ENCODE data around the gene PNPLA6. TPM values are rescaled to one million over a fixed set of nuclear protein-coding genes. Genes with fewer than 3 reads are reported as not detected.
A peak's percentile ranks its signal among the peaks of the same experiment; 100 is the strongest.

PNPLA6 gene
- total RNA-seq, 1 experiment from 2014 or later = 121 TPM

- CTCF ChIA-PET = no interaction called here
- no peaks in the 10 kb centered on the region for H4K20me1 ChIP-seq (ENCODE audit: insufficient read depth)
Measured at GRCh38 chr19:7515110-7515644, 20.3 kb upstream of the PNPLA6 start.

GRCh38 chr19:7515645-7516151 is 19.8 kb upstream of the PNPLA6 start, which contains the start of gene ZNF358:
Gene ZNF358 (plus strand): TSS chr19:7516103. CDS start chr19:7519243, 3,140 bp downstream.
- Histone ChIP-seq H3K9me2 (ENCODE audit: insufficient read depth) (no peaks in the 10 kb centered on the region), H3K9me3 (ENCODE audit: insufficient read depth, low read depth) (no peaks in the 10 kb centered on the region), H3K79me2 (ENCODE audit: low read depth) (peaks cover 9% of the 10 kb centered on the region; the same call in 1 of the 2 replicates), H3F3A (ENCODE audit: insufficient read depth, low read depth) (peaks cover 30% of the 10 kb centered on the region), H3K27ac (no peak within 1 kb of the TSS), H3K4me2 (peak within 1 kb of the TSS; percentile 100), H2AFZ (peak within 1 kb of the TSS; percentile 81), H3K36me3 (ENCODE audit: low read depth) (no peaks in the 10 kb centered on the region), H3K4me3 (peak within 1 kb of the TSS; percentile 72), H3K4me1 (replicated peaks; ENCODE audit: insufficient read depth) (peaks cover 19% of the 10 kb centered on the region), H3K27me3 (ENCODE audit: insufficient read depth, low read depth) (no peaks in the 10 kb centered on the region), H4K20me1 (ENCODE audit: insufficient read depth) (no peaks in the 10 kb centered on the region)
- intact Hi-C loops (cut with micrococcal nuclease; ENCODE audit: unreplicated experiment) = no loop called here
- CTCF ChIA-PET = no interaction called here
- TF ChIP-seq EZH2 (IDR thresholded peaks at IDR 0.05; ENCODE audit: low read depth) (no peak), CTCF (conservative IDR thresholded peaks at IDR 0.05) (no peak)
- POLR2A ChIA-PET (ENCODE audit: unreplicated experiment) = interaction anchor here (0.6 to 0.7 kb wide), 2 partner anchors 55 to 286 kb away, joined by 3 to 5 read pairs; no protein-coding TSS in a partner anchor
- DNase-seq = peak in 1 of 2 experiments; percentile 77
- no TSS peak for BruUV-seq (replicated peaks)

More at GRCh38 chr19:7515110-7515644, 20.3 kb upstream of the PNPLA6 start:
- H3K9me2 ChIP-seq (ENCODE audit: insufficient read depth) = no peaks in the 10 kb centered on the region
- no peak for DNase-seq
- H3K79me2 ChIP-seq (ENCODE audit: low read depth) = peaks cover 9% of the 10 kb centered on the region; the same call in 1 of the 2 replicates
- H3K27ac ChIP-seq = no peak overlapping the region
- no peaks in the 10 kb centered on the region for H3K9me3 ChIP-seq (ENCODE audit: insufficient read depth, low read depth)
- no peak for TF ChIP-seq CTCF (conservative IDR thresholded peaks at IDR 0.05)
- no peak for TF ChIP-seq EZH2 (IDR thresholded peaks at IDR 0.05; ENCODE audit: low read depth)
- peaks cover 19% of the 10 kb centered on the region for H3K4me1 ChIP-seq (replicated peaks; ENCODE audit: insufficient read depth)
- peaks cover 29% of the 10 kb centered on the region for H3F3A ChIP-seq (ENCODE audit: insufficient read depth, low read depth)
- H3K4me2 ChIP-seq = peak overlapping the region; percentile 72
- H3K4me3 ChIP-seq = peak overlapping the region; percentile 47; the same call in 1 of the 2 replicates
- H3K36me3 ChIP-seq (ENCODE audit: low read depth) = no peaks in the 10 kb centered on the region
- H2AFZ ChIP-seq = peak overlapping the region; percentile 81
- H3K27me3 ChIP-seq (ENCODE audit: insufficient read depth, low read depth) = no peaks in the 10 kb centered on the region
- no TSS peak for BruUV-seq (replicated peaks)
- POLR2A ChIA-PET (ENCODE audit: unreplicated experiment) = interaction anchor here (0.6 kb wide), 1 partner anchor 55 kb away, joined by 5 read pairs; no protein-coding TSS in a partner anchor
- intact Hi-C loops (cut with micrococcal nuclease; ENCODE audit: unreplicated experiment) = no loop called here

GRCh38 chr19:7516333-7516732 is 19.2 kb upstream of the PNPLA6 start:
- CTCF ChIA-PET = interaction anchor here (0.5 kb wide), 1 partner anchor 14 kb away, joined by 3 read pairs; no protein-coding TSS in a partner anchor
- no peaks in the 10 kb centered on the region for H3K36me3 ChIP-seq (ENCODE audit: low read depth)
- peaks cover 9% of the 10 kb centered on the region; the same call in 1 of the 2 replicates for H3K79me2 ChIP-seq (ENCODE audit: low read depth)
- peak overlapping the region; percentile 72 for H3K4me3 ChIP-seq
- no peaks in the 10 kb centered on the region for H4K20me1 ChIP-seq (ENCODE audit: insufficient read depth)
- POLR2A ChIA-PET (ENCODE audit: unreplicated experiment) = interaction anchor here (0.7 kb wide), 1 partner anchor 285 kb away, joined by 3 read pairs; no protein-coding TSS in a partner anchor
- intact Hi-C loops (cut with micrococcal nuclease; ENCODE audit: unreplicated experiment) = no loop called here
- H3K27ac ChIP-seq = no peak overlapping the region
- H3K4me1 ChIP-seq (replicated peaks; ENCODE audit: insufficient read depth) = peaks cover 19% of the 10 kb centered on the region
- H3F3A ChIP-seq (ENCODE audit: insufficient read depth, low read depth) = peaks cover 37% of the 10 kb centered on the region
- no peak for TF ChIP-seq CTCF (conservative IDR thresholded peaks at IDR 0.05)
- no peak for TF ChIP-seq EZH2 (IDR thresholded peaks at IDR 0.05; ENCODE audit: low read depth)
- BruUV-seq (replicated peaks) = no TSS peak
- no peak for DNase-seq
- H3K27me3 ChIP-seq (ENCODE audit: insufficient read depth, low read depth) = no peaks in the 10 kb centered on the region
- no peaks in the 10 kb centered on the region for H3K9me2 ChIP-seq (ENCODE audit: insufficient read depth)
- H3K4me2 ChIP-seq = peak overlapping the region; percentile 100
- H3K9me3 ChIP-seq (ENCODE audit: insufficient read depth, low read depth) = no peaks in the 10 kb centered on the region
- peak overlapping the region; percentile 66 for H2AFZ ChIP-seq

Measured in PC-9 (cell line).